ENCODE measurements around the gene SCN3A.

DNA sequence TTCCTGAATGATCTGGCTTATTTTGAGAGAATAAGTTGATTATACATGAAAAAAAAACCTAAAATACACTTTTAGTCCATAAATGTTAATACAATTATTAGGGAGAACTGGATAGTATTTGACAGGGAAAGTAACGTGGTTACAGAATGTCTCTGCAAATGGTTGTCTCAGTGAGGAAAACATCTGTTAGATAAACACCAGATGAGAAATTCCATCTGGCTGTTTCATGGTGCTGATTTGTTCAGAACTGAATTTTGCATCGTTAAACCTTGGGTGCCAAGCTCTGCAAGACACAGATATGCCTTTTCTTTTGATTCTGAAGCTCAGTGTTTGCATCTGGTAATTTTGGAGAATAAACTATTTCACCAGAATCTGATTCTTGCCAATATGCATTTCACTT is 90.4 kb downstream of the SCN3A start:
- TF ChIP-seq, protein P1, sequence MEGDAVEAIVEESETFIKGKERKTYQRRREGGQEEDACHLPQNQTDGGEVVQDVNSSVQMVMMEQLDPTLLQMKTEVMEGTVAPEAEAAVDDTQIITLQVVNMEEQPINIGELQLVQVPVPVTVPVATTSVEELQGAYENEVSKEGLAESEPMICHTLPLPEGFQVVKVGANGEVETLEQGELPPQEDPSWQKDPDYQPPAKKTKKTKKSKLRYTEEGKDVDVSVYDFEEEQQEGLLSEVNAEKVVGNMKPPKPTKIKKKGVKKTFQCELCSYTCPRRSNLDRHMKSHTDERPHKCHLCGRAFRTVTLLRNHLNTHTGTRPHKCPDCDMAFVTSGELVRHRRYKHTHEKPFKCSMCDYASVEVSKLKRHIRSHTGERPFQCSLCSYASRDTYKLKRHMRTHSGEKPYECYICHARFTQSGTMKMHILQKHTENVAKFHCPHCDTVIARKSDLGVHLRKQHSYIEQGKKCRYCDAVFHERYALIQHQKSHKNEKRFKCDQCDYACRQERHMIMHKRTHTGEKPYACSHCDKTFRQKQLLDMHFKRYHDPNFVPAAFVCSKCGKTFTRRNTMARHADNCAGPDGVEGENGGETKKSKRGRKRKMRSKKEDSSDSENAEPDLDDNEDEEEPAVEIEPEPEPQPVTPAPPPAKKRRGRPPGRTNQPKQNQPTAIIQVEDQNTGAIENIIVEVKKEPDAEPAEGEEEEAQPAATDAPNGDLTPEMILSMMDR (IDR thresholded peaks at IDR 0.05; ENCODE audit: low read length): no peak
- TF ChIP-seq EZH2phosphoT487 (IDR thresholded peaks at IDR 0.05; ENCODE audit: low read length) (no peak), EZH2 (optimal IDR thresholded peaks at IDR 0.05; ENCODE audit: low read depth, low read length) (no peak)

Measured in MM.1S (cell line).